GM13976 (cell line): Measurements from ENCODE around the gene GIGYF1.
A peak's percentile ranks its signal among the peaks of the same experiment; 100 is the strongest.

Source experiments
- DNase-seq: peaks from one replicate; pipeline ENCODE4 v3.0.0; 2012; ENCODE audit warnings: low spot score
- in situ Hi-C: fragments of 300-500 bp; cut with MboI; formaldehyde crosslinking; loops from one replicate; pipeline ENCODE4 v1.12.0; 2022; ENCODE audit warnings: low sequenced_read_pairs, mixed read lengths, inconsistent platforms; ENCODE audit not compliant: unreplicated experiment
- TF ChIP-seq, protein P1 (sequence below): IDR thresholded peaks from 2 replicates; pipeline ENCODE4 v1.5.1; 2012; ENCODE audit warnings: borderline replicate concordance, mild to moderate bottlenecking; ENCODE audit not compliant: insufficient read depth; ENCODE audit errors: extremely low read depth, missing control alignments, control extremely low read depth

Gene GIGYF1

DNA sequence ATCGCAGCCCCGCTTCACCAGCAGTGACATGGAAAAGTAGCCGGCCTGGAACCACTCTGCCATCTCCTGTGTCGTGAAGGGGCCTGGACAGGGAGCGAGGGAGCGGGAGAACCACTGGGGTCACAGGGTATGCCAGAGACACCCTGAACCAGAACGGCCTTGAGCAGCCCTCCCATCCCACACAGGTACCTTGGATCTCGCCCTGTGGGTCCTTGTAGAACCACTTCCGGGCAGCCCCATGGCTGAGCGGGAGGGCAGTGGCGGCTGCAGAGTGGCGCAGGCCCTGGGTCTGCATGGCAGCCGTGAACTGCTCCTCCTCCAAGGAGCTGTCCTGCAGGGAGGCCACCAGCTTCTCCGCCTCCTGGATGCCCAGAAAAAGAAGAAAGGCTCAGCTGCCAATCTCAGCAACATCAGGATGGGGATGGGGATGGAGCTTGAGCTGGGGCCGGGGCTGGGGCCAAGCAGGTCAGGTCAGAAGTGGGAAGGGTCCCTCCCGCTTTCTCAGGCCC, 9.5 kb downstream of the GIGYF1 start:
- peak; percentile 17 for DNase-seq
- TF ChIP-seq, protein P1, sequence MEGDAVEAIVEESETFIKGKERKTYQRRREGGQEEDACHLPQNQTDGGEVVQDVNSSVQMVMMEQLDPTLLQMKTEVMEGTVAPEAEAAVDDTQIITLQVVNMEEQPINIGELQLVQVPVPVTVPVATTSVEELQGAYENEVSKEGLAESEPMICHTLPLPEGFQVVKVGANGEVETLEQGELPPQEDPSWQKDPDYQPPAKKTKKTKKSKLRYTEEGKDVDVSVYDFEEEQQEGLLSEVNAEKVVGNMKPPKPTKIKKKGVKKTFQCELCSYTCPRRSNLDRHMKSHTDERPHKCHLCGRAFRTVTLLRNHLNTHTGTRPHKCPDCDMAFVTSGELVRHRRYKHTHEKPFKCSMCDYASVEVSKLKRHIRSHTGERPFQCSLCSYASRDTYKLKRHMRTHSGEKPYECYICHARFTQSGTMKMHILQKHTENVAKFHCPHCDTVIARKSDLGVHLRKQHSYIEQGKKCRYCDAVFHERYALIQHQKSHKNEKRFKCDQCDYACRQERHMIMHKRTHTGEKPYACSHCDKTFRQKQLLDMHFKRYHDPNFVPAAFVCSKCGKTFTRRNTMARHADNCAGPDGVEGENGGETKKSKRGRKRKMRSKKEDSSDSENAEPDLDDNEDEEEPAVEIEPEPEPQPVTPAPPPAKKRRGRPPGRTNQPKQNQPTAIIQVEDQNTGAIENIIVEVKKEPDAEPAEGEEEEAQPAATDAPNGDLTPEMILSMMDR, result no peak
- in situ Hi-C loops, result no loop called here

DNA sequence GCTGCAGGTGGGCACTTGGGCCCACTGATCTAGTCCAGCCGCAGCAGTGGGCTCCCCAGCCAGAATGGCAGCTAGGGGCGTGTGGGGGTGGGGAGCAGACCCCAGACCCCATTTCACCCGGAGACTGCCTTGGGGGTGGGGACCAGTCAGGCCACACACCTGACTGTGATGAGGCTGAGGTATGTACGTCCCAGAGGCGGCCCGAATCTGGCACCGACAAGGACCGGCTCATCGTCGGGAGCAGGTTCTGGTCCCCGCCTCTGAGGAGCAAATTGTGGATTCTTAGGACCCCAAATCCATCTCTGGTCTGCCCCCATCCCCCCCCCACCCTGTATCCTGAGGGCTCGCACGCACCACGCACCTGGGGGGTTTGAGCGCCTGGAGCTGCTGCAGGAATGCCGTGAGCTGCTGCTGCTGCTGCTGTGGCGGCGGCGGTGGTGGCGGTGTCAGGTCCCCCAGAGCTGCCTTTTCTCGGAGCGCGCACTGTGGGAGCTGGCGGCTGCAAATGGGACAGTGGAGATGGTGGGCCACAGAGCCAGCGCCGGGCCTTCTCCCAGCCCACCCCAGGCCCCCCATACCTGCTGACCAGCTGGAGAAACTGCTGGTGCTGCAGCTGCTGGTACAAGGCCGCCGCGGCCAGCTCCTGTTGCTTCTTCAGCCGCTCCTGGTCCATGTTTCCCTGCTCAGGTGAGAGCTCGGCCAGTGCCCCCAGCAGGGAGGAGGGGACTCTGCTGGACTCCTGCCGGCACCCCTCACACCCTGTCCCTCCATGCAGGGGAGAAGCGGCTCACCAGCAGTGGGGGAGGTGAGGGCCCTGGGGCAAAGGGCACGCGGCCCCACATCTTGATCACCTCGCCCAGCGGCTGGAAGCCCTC, 10.2 kb downstream of the GIGYF1 start:
- DNase-seq, result no peak
- in situ Hi-C loops, result no loop called here
- TF ChIP-seq, protein P1, result no peak

- peak; percentile 25 for DNase-seq
- in situ Hi-C loops, result no loop called here
- TF ChIP-seq, protein P1, result no peak
Observed at GRCh38 chr7:100682991-100683658, 10.9 kb downstream of the GIGYF1 start.

GRCh38 chr7:100682228-100682741, 11.8 kb downstream of the GIGYF1 start:
- in situ Hi-C loops, result no loop called here
- peak; percentile 28 for DNase-seq
- TF ChIP-seq, protein P1, result no peak

- in situ Hi-C loops, result no loop called here
- TF ChIP-seq, protein P1, result no peak
- DNase-seq, result peak; percentile 24
Observed at GRCh38 chr7:100681491-100682227, 12.4 kb downstream of the GIGYF1 start.
